ENCODE data around the gene MYBPH.

MYBPH gene

DNA sequence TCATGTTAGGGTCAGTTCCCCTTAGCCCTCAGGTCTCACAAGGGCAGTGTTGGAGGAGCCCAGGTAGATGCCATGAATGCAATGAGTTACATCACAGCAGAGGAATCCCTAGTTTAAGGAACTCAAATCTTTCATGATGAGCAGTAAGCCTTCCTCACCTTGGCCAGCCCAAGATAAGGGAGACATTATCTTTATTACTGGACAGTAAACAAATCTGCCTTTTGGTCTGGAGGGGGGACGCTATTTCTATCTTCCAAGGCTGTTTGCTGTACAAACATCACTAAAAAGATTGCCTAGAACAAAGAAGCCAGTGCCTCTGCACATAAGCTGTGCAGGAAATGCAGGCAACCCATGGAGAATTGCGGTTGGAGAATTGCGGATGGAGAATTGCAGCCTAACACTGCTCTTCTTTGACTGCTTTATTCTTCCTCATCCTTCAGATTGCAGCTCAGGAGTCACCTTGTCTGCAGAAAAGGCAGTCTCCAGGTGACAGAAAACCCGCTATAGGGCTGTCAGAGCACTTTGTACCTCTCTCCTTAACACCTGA lies 13.1 kb upstream of the MYBPH start:
- DNase-seq, result no peak
- no peaks in the 10 kb centered on the region for H3K9me3 Mint-ChIP-seq
- H3K4me3 Mint-ChIP-seq, result no peak overlapping the region
- H3K36me3 Mint-ChIP-seq (ENCODE audit: low read depth), result no peaks in the 10 kb centered on the region
- H3K27ac Mint-ChIP-seq, result no peak overlapping the region
- H3K27me3 Mint-ChIP-seq, result no peaks in the 10 kb centered on the region
- peaks cover 5% of the 10 kb centered on the region for H3K4me1 Mint-ChIP-seq (ENCODE audit: low read depth)

DNA sequence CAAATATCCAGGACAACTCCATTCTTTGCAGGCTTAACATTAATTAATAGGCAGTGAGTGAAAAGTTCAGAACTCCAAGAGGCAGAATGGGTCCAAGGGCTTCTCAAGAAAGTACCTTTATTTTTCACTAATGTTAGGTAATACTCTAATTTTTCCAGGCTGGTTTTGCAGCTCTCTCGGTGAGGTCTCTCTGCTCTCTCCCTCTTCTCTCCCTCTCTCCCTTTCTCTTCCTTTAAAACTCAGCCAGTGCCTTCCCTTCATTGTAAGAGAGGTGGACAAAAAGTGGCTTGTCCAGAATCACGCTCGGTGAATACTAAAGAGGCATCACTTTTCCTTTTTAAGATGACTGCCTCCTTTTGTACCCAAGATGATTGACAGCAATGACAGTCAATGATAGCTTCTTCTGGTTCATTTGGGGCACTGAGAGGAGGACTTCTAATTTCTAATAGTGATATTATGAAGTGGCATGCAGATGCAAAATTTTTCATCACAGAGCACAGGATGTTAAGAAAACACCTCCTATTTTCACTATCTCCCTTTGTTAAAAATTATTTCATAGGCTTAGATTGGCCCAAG lies 12.2 kb upstream of the MYBPH start:
- Mint-ChIP-seq H3K27ac (no peak overlapping the region), H3K9me3 (no peaks in the 10 kb centered on the region), H3K27me3 (no peaks in the 10 kb centered on the region), H3K36me3 (ENCODE audit: low read depth) (no peaks in the 10 kb centered on the region), H3K4me1 (ENCODE audit: low read depth) (peaks cover 5% of the 10 kb centered on the region), H3K4me3 (no peak overlapping the region)
- DNase-seq, result no peak

DNA sequence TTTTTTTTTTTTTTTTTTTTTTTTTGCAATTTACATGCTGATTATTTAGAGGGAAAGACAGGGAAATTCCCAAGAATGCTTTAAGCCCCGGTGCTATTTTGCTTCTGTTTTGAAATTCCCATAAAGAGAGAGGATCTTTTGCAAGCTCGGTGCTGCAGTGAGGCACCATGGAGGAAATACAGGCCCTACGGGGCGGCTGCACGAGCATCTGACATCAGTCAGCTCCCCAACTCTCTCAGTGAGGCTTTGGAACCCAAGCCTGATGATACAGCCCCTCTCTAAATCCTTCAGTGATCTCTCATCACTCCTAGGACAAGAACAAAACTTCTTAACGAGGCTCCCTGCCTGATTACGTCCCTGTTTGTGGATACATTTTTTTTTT lies 11.7 kb upstream of the MYBPH start:
- H3K9me3 Mint-ChIP-seq, result no peaks in the 10 kb centered on the region
- no peak for DNase-seq
- H3K27ac Mint-ChIP-seq, result no peak overlapping the region
- H3K4me3 Mint-ChIP-seq, result no peak overlapping the region
- H3K36me3 Mint-ChIP-seq (ENCODE audit: low read depth), result no peaks in the 10 kb centered on the region
- peaks cover 5% of the 10 kb centered on the region for H3K4me1 Mint-ChIP-seq (ENCODE audit: low read depth)
- H3K27me3 Mint-ChIP-seq, result no peaks in the 10 kb centered on the region

DNA sequence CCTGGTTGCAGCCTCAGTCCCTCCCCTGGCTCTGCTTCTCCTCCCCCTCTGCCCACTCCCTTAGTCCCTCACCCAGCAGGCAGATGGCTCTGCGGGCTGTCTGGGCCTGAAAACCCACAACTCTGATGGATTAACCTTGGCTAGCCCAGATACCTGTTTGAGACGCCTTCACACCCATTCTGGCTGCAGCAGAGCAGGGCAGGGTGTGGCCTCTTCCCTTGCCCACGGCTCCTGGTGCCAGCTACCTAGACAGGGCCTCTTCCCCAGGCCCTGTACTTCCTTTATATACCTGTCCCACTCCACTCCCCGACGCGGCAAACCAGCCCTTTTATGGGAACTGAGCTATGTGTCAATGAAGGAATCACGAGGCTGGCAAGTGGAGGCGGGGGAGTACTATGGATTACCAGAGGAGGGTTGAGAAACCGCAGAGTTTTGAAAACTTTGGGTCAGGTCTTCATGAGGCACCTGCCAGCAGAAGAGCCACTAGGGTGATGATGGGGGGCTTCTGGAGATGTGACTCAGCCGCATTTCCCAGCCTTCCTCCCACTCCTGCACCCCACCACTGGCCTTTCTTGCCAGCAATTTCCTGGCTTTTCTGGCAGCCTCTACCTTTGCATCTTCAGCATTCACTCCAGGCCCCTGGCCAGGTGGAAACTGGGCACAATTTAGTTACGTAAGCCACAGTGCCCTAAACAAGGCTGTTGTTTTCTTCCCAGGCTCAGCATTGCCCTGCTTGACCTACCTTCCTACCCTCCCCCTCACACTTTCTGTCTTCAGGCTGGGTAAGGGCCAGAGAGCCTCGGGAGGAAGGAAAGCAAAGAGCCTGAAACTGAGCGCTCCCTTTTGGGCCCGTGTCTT lies 11.0 kb upstream of the MYBPH start, which contains the start of gene CHI3L1:
TSS of gene CHI3L1 (minus strand) at position 259 of the 858 bp plus-strand sequence. CDS start at position 178, 81 bp downstream.
- Mint-ChIP-seq H3K9me3 (no peaks in the 10 kb centered on the region), H3K27ac (no peak within 1 kb of the TSS), H3K4me3 (no peak within 1 kb of the TSS), H3K36me3 (ENCODE audit: low read depth) (no peaks in the 10 kb centered on the region), H3K27me3 (no peaks in the 10 kb centered on the region), H3K4me1 (ENCODE audit: low read depth) (peaks cover 5% of the 10 kb centered on the region)
- DNase-seq, result no peak

DNA sequence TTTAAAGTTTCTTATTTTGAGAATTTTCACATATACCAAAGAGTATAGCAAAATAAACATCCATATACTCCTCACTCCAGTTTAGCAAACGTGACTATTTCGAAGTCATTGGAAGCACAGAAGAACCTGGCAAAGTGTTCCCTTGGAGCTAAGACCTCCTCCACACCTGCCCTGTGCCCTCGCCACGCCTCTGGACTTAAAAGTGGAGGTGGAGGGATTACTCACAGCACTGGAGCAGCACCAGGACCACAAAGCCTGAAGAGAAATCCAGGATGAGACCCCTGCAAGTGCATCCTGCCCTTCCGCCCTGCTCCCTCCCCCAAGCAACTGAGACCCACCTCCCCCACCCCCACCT lies 10.4 kb upstream of the MYBPH start:
- no peak overlapping the region for H3K27ac Mint-ChIP-seq
- H3K36me3 Mint-ChIP-seq (ENCODE audit: low read depth), result no peaks in the 10 kb centered on the region
- DNase-seq, result no peak
- no peaks in the 10 kb centered on the region for H3K27me3 Mint-ChIP-seq
- H3K4me3 Mint-ChIP-seq, result no peak overlapping the region
- no peaks in the 10 kb centered on the region for H3K9me3 Mint-ChIP-seq
- H3K4me1 Mint-ChIP-seq (ENCODE audit: low read depth), result peaks cover 5% of the 10 kb centered on the region

DNA sequence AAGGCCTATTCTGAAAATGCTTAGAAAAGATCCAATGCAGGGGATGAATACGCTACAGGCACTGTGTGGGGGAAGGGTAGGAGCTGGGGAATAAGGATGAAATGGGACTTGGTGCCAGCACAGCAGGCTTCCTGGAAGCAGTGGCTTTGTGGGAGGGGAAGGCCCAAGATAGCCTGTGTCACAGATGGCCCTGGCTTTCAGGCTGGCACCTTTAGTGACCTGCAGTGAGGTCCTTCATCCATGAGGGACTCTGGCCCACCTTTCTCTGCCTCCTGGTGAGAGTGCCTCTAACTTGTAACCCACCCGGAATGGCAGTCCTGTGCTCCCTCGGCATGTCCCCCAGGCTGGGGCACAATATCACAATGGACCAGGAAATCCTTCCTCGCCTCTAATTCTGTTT lies 10.0 kb upstream of the MYBPH start:
- no peaks in the 10 kb centered on the region for H3K27me3 Mint-ChIP-seq
- H3K9me3 Mint-ChIP-seq, result no peaks in the 10 kb centered on the region
- H3K36me3 Mint-ChIP-seq (ENCODE audit: low read depth), result no peaks in the 10 kb centered on the region
- DNase-seq, result no peak
- H3K4me3 Mint-ChIP-seq, result no peak overlapping the region
- no peak overlapping the region for H3K27ac Mint-ChIP-seq
- H3K4me1 Mint-ChIP-seq (ENCODE audit: low read depth), result peaks cover 5% of the 10 kb centered on the region

DNA sequence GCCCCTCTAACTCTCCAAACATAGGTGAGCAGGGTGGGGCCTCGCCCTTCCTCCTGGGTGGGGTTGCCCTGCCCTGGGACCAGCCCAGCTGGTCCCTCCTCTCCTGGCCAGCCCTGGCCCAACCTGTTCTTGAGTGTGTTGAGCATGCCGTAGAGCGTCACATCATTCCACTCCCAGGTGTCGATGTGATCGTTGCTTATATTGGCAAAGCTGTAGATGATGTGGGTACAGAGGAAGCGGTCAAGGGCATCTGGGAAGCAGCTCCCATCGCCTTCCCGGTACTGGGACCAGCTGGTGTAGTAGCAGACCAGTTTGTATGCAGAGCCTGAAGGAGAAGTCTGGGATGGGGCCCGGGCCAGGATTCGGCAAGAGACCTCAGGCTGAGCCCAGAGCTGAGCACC lies 9.4 kb upstream of the MYBPH start:
- H3K27me3 Mint-ChIP-seq, result no peaks in the 10 kb centered on the region
- H3K27ac Mint-ChIP-seq, result no peak overlapping the region
- H3K4me3 Mint-ChIP-seq, result no peak overlapping the region
- no peaks in the 10 kb centered on the region for H3K36me3 Mint-ChIP-seq (ENCODE audit: low read depth)
- peaks cover 5% of the 10 kb centered on the region for H3K4me1 Mint-ChIP-seq (ENCODE audit: low read depth)
- no peaks in the 10 kb centered on the region for H3K9me3 Mint-ChIP-seq
- no peak for DNase-seq

DNA sequence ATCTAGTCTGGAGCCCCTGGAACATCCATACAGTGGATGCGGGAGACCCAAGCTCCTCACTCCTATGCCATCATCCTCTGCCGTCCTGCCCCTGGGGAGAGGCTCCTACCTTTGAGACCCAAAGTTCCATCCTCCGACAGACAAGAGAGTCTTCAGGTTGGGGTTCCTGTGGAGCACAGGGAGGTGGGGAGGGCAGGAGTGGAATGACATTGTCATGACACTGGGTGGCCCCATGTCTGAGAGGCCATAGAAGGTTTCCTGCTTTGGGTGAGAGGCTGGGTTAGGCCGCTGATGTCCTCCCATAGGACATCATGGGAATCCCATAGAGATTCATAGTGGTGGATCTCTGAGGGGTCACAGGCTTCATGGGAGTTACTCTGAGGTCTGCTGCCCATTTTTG lies 8.8 kb upstream of the MYBPH start:
- H3K27me3 Mint-ChIP-seq, result no peaks in the 10 kb centered on the region
- H3K36me3 Mint-ChIP-seq (ENCODE audit: low read depth), result no peaks in the 10 kb centered on the region
- no peak overlapping the region for H3K27ac Mint-ChIP-seq
- H3K9me3 Mint-ChIP-seq, result no peaks in the 10 kb centered on the region
- peaks cover 5% of the 10 kb centered on the region for H3K4me1 Mint-ChIP-seq (ENCODE audit: low read depth)
- no peak for DNase-seq
- no peak overlapping the region for H3K4me3 Mint-ChIP-seq

DNA sequence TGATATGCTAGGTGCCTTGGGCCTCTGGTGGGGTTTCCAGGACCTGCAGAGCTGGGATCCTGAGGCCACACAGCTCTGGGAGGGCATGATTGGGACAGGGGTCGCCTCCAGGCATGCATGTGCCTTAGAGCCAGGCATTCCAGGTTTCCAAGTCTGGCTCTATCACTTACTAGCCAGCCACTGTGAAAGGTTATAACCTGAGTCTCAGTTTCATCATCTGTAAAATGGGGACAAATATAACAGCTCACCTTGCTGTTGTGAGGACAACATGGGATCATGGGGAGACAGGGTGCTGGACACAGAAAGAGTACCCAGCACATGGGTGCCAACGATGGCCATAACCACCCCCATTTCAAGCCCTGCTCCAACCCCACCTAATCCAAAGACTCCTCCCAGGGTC lies 8.2 kb upstream of the MYBPH start:
- Mint-ChIP-seq H3K27ac (no peak overlapping the region), H3K4me3 (no peak overlapping the region)

DNA sequence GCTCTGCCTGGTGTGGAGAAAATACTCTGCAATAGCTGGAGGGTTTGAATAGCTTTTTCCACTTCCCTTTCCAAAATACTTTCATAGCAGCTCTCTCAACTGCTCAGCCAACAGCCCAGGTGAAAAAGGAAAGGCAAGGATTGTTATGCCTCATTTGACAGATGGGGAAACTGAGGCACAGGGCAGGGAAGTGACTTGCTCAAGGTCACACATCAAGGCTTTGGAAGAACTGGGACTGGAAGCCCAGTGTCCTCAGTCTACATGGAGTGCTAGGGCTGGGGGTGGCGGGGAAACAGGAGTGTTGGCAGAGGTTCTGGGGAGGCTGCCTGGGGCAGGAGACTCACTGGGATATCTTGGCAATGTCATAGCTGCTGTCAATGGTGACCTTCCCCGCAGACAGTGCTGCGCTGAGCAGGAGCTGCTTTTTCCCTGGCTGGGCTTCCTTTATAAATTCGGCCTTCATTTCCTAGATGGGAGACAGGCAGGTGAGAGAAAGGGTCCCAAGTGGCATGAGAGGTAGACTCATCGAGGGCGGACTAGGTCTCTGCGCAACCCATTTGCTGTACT lies 6.8 kb upstream of the MYBPH start:
- Mint-ChIP-seq H3K4me3 (no peak overlapping the region), H3K27ac (no peak overlapping the region), H3K4me1 (ENCODE audit: low read depth) (peaks cover 5% of the 10 kb centered on the region), H3K9me3 (no peaks in the 10 kb centered on the region), H3K36me3 (ENCODE audit: low read depth) (no peaks in the 10 kb centered on the region), H3K27me3 (peaks cover 4% of the 10 kb centered on the region)
- no peak for DNase-seq

More for the DNA sequence above, 8.2 kb upstream of the MYBPH start:
- H3K36me3 Mint-ChIP-seq (ENCODE audit: low read depth), result no peaks in the 10 kb centered on the region
- H3K9me3 Mint-ChIP-seq, result no peaks in the 10 kb centered on the region
- DNase-seq, result no peak
- peaks cover 5% of the 10 kb centered on the region for H3K4me1 Mint-ChIP-seq (ENCODE audit: low read depth)
- H3K27me3 Mint-ChIP-seq, result no peaks in the 10 kb centered on the region

DNA sequence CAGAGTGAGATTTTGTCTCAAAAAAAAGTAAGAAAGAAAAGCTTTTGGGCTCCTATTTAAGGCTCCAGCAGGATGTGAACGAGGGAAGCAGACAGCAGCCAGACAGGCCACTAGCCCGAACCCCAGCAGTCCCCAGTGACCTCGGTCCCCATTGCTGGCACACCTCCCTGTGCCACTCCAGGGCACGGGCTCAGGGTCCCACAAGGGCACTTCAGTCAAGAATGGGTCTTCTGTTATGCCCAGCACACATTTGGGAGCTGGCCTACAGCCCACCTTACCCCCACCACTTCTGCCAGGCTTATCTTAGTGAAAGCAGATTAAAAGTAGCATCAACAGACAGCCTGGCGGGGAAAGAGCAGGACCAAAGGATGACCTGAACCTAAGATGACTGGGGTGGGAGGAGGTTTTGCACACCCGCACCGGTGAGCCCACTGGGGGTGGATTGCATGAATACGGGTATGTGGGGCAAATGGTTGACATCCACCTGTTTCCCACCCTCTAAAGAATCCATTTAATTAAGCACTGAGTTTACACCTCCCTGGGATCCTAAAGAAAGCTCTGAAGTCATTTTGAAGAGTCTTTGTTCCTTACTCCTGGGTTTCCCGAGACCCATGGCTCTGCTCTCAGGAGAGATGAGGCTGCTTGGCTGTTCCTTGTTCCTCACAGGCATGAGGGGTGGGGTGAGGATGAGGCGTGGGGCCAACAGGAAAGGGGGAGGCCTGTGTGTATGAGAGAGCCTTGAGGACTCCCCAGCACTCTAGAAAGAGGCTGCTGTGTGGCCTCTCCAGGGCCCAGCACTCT lies 6.2 kb upstream of the MYBPH start:
- no peaks in the 10 kb centered on the region for H3K36me3 Mint-ChIP-seq (ENCODE audit: low read depth)
- H3K27ac Mint-ChIP-seq, result no peak overlapping the region
- peaks cover 4% of the 10 kb centered on the region for H3K4me1 Mint-ChIP-seq (ENCODE audit: low read depth)
- H3K4me3 Mint-ChIP-seq, result no peak overlapping the region
- H3K9me3 Mint-ChIP-seq, result no peaks in the 10 kb centered on the region
- H3K27me3 Mint-ChIP-seq, result peaks cover 4% of the 10 kb centered on the region
- no peak for DNase-seq

DNA sequence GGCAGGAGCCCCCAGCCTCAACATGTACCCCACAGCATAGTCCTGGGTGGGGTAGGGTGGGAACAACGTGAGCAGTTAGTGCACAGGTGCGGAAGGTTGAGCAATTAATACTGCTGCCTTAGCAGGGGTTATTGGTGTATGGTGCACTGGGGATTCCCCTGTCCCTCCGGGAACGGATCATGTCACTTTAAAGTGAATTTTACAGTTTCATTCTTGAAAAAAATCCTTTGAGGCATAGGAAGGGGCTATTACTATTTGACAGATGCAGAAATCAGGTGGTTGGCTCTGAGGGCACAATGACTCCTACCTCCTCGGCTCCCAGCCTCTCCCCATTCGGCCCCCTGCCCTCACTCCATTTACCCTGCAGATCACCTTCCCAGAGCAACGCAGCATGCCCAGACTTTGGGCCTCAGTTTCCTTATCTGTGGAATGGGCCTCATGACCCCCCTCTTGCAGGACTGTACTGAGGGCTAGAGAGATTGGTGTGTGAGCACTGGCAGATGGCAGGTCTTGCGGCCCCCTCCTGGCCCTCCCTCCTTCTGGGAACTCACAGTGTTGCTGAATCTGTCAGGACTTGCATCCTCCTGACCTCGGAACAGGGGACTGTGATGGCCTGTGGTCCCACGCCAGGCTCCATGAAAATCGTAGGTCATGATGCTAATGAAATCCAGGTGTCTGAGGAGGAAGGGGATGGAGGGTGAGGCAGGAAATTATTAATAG lies 5.1 kb upstream of the MYBPH start:
- no peaks in the 10 kb centered on the region for H3K9me3 Mint-ChIP-seq
- no peaks in the 10 kb centered on the region for H3K4me1 Mint-ChIP-seq (ENCODE audit: low read depth)
- H3K27me3 Mint-ChIP-seq, result peaks cover 4% of the 10 kb centered on the region

DNA sequence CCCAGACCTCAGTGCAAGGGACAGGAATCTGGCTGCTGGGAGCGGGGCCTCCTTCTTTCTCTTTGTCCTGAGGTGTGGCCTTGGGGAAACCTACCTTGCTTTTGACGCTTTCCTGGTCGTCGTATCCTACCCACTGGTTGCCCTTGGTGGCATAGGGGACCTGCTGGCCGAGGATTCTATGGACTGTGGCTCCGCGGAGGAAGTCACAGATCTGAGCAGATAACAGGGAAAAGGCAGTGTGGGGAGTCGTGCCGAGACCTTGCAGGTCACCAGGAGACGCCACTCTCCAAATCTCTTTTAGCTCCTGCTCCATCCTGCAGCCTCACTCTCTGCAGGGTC lies 4.0 kb upstream of the MYBPH start:
- peaks cover 4% of the 10 kb centered on the region for H3K27me3 Mint-ChIP-seq
- H3K4me1 Mint-ChIP-seq (ENCODE audit: low read depth), result no peaks in the 10 kb centered on the region
- H3K4me3 Mint-ChIP-seq, result no peak overlapping the region
- H3K36me3 Mint-ChIP-seq (ENCODE audit: low read depth), result no peaks in the 10 kb centered on the region
- H3K27ac Mint-ChIP-seq, result no peak overlapping the region
- H3K9me3 Mint-ChIP-seq, result no peaks in the 10 kb centered on the region
- no peak for DNase-seq

More for the DNA sequence above, 5.1 kb upstream of the MYBPH start:
- Mint-ChIP-seq H3K4me3 (no peak overlapping the region), H3K27ac (no peak overlapping the region), H3K36me3 (ENCODE audit: low read depth) (no peaks in the 10 kb centered on the region)
- DNase-seq, result no peak

Measured in activated T-cell treated with anti-CD3 and anti-CD28 coated beads, Interleukin-2, amount 50 U/mL, for 24 hours (primary cell).